AG10803 (cell line): ENCODE results near the gene GFI1.

Experiments
- DNase-seq: peaks from one replicate; pipeline ENCODE4 v3.0.0; 2010; ENCODE audit warnings: low read depth
- H3K4me3 ChIP-seq: 2 replicates; pipeline ENCODE4 v1.5.1; 2011; ENCODE audit warnings: mild to moderate bottlenecking, low read length, control low read depth
- CTCF ChIP-seq: conservative IDR thresholded peaks from 2 replicates; pipeline ENCODE4 v1.5.1; 2011; ENCODE audit warnings: mild to moderate bottlenecking, low read length, control low read depth, inconsistent platforms

Gene GFI1

GRCh38 chr1:92511541-92511940 lies 24.8 kb upstream of the GFI1 start:
- TF ChIP-seq CTCF: no peak
- no peak for DNase-seq
- no peak overlapping the region for H3K4me3 ChIP-seq

- no peak for DNase-seq
- TF ChIP-seq CTCF: no peak
- no peak overlapping the region for H3K4me3 ChIP-seq
Observed at GRCh38 chr1:92509619-92510018, 22.9 kb upstream of the GFI1 start.

GRCh38 chr1:92505015-92505692 lies 18.4 kb upstream of the GFI1 start:
- no peak for DNase-seq
- H3K4me3 ChIP-seq: no peak overlapping the region
- no peak for TF ChIP-seq CTCF

- no peak overlapping the region for H3K4me3 ChIP-seq
- TF ChIP-seq CTCF: no peak
- DNase-seq: no peak
Observed at GRCh38 chr1:92504291-92505014, 17.7 kb upstream of the GFI1 start.

GRCh38 chr1:92503926-92504285 lies 17.2 kb upstream of the GFI1 start:
- no peak for DNase-seq
- TF ChIP-seq CTCF: no peak
- no peak overlapping the region for H3K4me3 ChIP-seq

GRCh38 chr1:92503043-92503925 lies 16.6 kb upstream of the GFI1 start:
- peak; percentile 17 for DNase-seq
- no peak for TF ChIP-seq CTCF
- no peak overlapping the region for H3K4me3 ChIP-seq
